Cardiac fibroblast (primary cell): Measurements from ENCODE around the gene PRICKLE2.

Source experiments
- DNase-seq, 2 donors: peaks; one replicate each; pipeline versions ENCODE4 v3.0.0 to v3.0.0-alpha.2; 2010; ENCODE audit warnings: low read depth in 2 of 2
- H3K4me3 ChIP-seq, 2 donors: replicated peaks in 1 of 2; 1 replicate in 1 of 2; 2 replicates in 1 of 2; pipeline ENCODE4 v1.5.1; 2011; ENCODE audit warnings: low read depth in 2 of 2, low read length in 2 of 2, mild to moderate bottlenecking in 2 of 2, moderate library complexity in 1 of 2
- TF ChIP-seq, protein P1 (sequence below): IDR thresholded peaks from one replicate; pipeline ENCODE4 v1.5.1; 2011; ENCODE audit warnings: low read depth, mild to moderate bottlenecking, low read length, inconsistent platforms

The PRICKLE2 gene

DNA sequence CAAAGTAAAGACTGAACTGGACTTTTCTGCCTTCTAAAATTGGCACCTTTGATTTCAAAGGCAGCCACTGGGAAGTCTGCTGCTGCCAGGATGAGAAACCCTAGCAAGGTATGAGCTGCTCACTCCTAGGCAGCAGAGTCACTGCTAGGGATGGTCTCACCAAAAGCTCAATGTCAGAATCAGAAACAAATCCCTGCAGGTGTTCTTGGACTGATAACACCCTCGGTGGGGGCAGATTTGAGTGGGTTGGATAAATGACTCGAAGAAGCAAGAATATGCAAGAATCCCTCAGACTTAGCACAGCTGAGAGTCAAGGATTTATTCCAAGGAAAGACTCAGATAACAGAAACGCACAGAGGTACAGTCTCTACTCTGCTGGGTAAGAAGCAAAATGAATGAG lies 90.4 kb downstream of the PRICKLE2 start:
- H3K4me3 ChIP-seq, result no peak overlapping the region
- TF ChIP-seq, protein P1, sequence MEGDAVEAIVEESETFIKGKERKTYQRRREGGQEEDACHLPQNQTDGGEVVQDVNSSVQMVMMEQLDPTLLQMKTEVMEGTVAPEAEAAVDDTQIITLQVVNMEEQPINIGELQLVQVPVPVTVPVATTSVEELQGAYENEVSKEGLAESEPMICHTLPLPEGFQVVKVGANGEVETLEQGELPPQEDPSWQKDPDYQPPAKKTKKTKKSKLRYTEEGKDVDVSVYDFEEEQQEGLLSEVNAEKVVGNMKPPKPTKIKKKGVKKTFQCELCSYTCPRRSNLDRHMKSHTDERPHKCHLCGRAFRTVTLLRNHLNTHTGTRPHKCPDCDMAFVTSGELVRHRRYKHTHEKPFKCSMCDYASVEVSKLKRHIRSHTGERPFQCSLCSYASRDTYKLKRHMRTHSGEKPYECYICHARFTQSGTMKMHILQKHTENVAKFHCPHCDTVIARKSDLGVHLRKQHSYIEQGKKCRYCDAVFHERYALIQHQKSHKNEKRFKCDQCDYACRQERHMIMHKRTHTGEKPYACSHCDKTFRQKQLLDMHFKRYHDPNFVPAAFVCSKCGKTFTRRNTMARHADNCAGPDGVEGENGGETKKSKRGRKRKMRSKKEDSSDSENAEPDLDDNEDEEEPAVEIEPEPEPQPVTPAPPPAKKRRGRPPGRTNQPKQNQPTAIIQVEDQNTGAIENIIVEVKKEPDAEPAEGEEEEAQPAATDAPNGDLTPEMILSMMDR, result no peak
- no peak for DNase-seq

DNA sequence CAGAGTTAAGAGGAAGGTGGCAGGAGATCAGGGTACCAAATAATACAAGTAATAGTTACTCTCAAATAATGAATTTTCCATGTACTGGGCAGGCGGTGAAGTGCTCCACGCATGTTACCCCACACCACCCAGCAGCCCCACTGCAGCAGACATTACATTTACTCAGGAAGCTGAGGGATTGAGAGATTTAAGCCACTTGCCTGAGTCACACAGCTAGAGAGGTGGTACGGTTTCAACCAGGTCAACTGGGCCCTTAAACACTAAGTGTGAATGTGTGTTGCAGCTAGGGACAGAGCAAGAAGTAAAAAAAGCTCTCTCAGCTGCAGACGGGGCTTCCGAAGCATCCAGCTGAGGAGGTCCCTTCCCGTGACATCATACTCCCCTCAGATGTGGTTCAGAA lies 91.3 kb downstream of the PRICKLE2 start:
- H3K4me3 ChIP-seq, result no peak overlapping the region
- no peak for DNase-seq
- TF ChIP-seq, protein P1, result no peak

DNA sequence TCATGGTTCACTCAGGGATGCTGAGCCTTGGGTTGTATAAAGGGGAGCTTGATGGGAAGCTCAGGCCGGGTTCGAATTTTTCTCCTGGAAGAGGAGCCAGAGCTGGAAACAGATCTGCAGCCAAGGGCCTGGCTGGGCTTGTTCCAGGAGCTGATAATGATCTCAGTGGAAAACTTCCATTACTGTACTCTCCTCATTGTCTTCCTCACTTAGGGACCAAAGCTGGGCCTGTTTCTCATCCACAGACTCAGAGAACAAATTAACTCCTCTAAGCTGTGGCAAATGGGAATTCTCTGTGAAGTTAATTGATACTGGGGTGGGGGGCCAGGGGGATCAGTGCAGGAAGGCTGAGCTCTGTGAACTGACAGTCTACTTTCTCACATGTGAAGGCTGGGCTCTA lies 92.0 kb downstream of the PRICKLE2 start:
- TF ChIP-seq, protein P1, result no peak
- H3K4me3 ChIP-seq, result no peak overlapping the region
- no peak for DNase-seq

DNA sequence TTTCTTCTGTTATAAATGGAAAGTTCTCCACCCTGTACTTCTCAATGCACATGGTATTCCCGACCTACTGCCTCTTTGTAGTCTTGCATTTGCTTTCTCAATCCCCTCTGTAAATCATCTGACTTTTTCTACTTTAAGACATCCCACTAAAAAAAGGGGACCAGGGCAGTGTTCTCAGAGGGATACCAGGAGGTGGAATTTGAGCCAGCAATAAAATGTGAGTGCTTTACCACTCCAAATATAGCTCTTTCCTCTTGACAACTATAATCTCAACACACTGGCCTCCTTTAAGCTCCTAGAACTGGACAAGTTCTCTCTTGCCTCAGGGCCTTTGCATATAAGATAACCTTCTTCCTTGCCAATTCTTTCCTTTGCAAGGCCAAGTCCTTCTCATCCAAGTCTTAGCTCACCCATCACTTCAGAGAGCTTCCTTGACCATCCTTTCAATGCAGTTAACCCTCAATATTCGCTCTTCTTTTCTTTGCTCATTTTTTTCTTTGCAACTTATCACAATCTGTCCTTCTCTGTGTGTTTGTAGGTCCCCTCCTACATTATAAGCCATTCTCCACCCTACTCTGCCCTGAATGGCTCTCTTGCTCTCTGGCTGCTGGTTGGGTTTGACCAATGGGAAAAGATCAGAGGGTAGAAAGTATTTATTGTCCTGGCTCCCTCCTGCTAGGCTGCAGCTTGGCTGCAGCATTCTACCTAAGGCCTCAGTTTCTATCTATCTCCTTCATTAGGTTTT lies 93.4 kb downstream of the PRICKLE2 start:
- H3K4me3 ChIP-seq, result no peak overlapping the region
- TF ChIP-seq, protein P1, result no peak
- no peak for DNase-seq

DNA sequence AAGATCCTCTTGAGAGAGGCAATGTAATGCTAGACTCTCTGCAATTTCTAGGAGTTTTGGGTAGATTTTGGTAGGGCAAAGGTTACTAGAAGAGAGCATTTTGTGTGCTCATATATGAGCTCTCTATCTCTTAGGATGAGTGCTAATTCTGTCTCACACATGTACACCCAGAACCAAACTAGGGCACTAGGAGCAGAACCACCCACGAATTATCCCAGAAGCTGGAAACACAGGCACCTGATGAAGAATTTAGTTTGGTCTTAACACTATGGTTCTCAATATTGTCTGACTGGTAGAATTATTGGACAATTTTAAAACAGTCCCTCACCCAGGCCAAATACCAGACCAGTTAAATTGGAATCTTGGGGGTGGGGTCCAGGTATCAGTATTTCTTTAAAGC lies 94.8 kb downstream of the PRICKLE2 start:
- DNase-seq, result no peak
- TF ChIP-seq, protein P1, result no peak
- no peak overlapping the region for H3K4me3 ChIP-seq

DNA sequence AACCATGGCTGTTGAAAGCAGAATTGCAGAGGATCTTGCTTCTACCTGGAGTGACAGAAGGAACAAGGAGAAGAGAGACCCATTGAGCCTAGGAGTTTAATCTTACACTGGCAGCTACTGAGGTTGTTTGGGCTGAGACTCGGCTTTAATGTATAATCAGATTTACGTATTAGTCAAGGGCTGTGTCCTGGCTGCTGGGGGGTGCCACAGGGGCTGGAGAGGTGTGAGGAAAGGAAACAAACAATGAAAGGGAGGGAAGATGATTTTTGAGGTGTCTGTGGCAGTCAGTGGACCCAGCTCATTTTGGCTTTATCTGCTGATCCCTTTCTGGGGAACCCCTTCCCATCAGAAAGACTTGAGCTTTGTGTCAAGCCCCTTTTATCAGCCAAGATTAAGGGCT lies 95.7 kb downstream of the PRICKLE2 start:
- no peak overlapping the region for H3K4me3 ChIP-seq
- TF ChIP-seq, protein P1, result no peak
- DNase-seq, result no peak

DNA sequence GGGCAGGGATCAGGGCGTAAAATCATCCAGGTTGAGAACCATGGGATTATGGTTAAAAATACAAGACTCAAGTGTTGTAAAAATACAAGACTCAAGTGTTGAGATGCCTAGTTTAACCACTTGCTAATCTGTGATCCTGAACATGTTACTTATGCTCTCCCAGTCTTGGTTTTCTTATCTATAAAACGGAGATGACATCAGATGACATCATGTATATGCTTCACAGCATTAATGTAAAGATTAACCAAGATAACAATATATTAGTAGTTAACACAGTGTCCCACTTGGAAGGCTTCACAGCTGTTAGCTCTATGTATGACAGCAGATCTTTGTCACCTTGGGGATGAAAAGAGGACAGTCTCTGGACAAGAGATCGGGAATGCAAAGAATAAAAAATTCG lies 96.2 kb downstream of the PRICKLE2 start:
- TF ChIP-seq, protein P1, result no peak
- DNase-seq, result no peak
- H3K4me3 ChIP-seq, result no peak overlapping the region
